Thyroid gland (tissue), 4 donors: Measurements from ENCODE around the gene TMEM270.

ENCODE experiments used
- POLR2A ChIP-seq, 2 donors: fragments of 450-650 bp; IDR thresholded peaks; one replicate each; pipeline ENCODE4 v1.6.1; 2017; ENCODE audit warnings: antibody characterized with exemption in 2 of 2, mild to moderate bottlenecking in 2 of 2, moderate library complexity in 1 of 2
- TF ChIP-seq, protein P1 (sequence below), 6 experiments: fragments of 200-600 bp in 3 of 6; fragments of 450-650 bp in 3 of 6; sonication (generic) in 3 of 6; IDR thresholded peaks; one replicate each; pipeline ENCODE4 v1.5.1; 2016 to 2019; ENCODE audit warnings: antibody characterized with exemption in 6 of 6, mild to moderate bottlenecking in 2 of 6, inconsistent platforms in 1 of 6, moderate library complexity in 1 of 6

DNA sequence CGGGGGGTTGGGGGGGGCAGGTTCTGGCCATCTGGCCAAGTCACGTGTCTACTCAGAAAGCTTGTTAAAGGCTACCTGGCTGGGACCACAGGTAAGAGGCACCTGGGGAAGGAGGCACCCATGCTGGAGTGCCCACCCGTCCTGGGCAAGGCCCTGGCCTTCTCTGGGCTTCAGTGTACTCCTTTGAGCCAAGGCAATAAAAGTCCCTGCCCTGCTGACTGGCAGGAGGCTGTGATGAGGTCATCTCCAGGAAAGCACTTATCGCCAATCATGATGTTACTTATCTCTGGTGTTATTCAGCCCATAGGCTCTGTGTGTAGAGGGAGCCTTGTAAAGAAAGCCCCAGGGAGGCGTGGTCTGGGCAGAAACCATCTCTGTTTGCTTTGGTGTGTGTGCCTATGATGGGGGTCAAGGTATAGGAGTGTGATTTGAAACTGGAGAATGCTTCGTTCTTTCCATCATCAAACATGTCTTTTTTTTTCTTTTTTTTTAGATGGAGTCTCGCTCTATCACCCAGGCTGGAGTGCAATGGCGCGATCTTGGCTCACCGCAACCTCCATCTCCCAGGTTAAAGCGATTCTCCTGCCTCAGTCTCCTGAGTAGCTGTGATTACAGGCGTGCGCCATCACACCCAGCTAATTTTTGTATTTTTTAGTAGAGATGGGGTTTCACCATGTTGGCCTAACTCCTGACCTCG is 32.7 kb upstream of the TMEM270 start:
- TF ChIP-seq, protein P1, sequence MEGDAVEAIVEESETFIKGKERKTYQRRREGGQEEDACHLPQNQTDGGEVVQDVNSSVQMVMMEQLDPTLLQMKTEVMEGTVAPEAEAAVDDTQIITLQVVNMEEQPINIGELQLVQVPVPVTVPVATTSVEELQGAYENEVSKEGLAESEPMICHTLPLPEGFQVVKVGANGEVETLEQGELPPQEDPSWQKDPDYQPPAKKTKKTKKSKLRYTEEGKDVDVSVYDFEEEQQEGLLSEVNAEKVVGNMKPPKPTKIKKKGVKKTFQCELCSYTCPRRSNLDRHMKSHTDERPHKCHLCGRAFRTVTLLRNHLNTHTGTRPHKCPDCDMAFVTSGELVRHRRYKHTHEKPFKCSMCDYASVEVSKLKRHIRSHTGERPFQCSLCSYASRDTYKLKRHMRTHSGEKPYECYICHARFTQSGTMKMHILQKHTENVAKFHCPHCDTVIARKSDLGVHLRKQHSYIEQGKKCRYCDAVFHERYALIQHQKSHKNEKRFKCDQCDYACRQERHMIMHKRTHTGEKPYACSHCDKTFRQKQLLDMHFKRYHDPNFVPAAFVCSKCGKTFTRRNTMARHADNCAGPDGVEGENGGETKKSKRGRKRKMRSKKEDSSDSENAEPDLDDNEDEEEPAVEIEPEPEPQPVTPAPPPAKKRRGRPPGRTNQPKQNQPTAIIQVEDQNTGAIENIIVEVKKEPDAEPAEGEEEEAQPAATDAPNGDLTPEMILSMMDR (IDR thresholded peaks at IDR 0.05): no peak
- TF ChIP-seq POLR2A (IDR thresholded peaks at IDR 0.05): peak; percentile 59 to 84
